SK-N-MC (cell line): ENCODE data around the gene OSCP1.
"Not testable (repeated sequence)": the region's sequence is repeated elsewhere in the genome, so short reads cannot be mapped to it uniquely, and the experiment has no call there.

Source experiments
- EZH2 ChIP-seq: fragments of 200-600 bp; sonication (generic); IDR thresholded peaks from one replicate; pipeline ENCODE4 v1.6.1; 2017; ENCODE audit warnings: antibody characterized with exemption
- POLR2AphosphoS5 ChIP-seq: IDR thresholded peaks from 2 replicates; pipeline ENCODE4 v1.6.1; 2012; ENCODE audit warnings: mild to moderate bottlenecking, low read depth, low read length, borderline replicate concordance

DNA sequence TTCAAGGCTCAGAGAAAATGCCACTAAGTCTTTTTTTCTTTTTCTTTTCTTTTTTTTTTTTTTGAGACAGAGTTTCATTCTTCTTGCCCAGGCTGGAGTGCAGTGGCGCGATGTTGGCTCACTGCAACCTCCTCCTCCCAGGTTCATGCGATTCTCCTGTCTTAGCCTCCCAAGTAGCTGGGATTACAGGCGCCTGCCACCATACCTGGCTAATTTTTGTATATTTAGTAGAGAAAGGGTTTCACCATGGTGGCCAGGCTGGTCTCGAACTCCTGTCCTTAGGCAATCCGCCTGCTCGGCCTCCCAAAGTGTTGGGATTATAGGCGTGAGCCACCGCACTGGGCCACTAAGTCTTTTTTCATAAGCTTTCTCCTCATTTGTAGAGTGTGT is 37.1 kb upstream of the OSCP1 start:
- not testable (repeated sequence) for TF ChIP-seq POLR2AphosphoS5, EZH2
